ENCODE results near the gene ZNF316. TPM values are rescaled to one million over a fixed set of nuclear protein-coding genes. Genes with fewer than 3 reads are reported as not detected.

Gene ZNF316
- total and polyA plus RNA-seq, 12 donors: 7.6 to 20.8 (median 14.0) TPM

DNA sequence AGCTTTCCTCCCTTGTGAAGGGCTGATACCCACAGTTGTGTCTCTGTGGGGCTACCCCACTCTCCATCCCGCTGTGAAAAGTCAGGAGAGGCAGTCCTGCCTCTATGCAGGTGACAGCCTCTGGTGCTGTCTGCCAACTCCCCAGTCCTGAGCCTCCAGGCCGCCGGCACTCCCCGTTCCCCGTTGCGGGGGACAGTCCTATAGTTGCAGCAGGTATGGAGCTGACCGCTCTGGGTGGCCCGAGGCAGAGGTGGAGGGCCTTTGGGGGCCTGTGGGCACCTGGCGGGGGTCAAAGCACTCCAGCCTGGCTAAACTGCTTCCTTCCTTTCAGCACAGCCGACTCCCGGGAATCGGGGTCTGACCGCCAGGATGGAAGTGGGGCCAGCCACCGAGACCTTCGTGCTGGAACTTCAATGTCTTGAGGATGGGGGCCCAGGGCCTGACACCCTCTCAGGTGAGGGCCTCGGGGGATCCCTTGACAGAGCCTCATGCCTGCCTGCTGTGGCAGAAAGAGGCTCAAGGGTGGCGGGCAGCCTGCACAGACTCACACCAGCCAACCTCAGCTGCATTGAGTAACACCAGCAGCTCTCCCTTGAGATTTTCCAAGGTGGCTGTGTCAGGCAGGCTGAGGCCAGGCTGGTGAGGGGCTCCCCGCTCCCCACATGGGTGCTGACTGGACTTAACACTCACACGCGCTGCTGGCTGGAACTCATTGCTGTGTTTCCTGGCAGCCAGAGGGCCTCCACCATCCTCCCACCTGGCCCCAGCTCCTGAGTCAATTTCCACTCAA is 20.1 kb upstream of the ZNF316 start:
- peaks cover 0 to 33% (median 0%) of the 10 kb centered on the region in 7 donors for H3K27me3 ChIP-seq
- TF ChIP-seq, protein P1, sequence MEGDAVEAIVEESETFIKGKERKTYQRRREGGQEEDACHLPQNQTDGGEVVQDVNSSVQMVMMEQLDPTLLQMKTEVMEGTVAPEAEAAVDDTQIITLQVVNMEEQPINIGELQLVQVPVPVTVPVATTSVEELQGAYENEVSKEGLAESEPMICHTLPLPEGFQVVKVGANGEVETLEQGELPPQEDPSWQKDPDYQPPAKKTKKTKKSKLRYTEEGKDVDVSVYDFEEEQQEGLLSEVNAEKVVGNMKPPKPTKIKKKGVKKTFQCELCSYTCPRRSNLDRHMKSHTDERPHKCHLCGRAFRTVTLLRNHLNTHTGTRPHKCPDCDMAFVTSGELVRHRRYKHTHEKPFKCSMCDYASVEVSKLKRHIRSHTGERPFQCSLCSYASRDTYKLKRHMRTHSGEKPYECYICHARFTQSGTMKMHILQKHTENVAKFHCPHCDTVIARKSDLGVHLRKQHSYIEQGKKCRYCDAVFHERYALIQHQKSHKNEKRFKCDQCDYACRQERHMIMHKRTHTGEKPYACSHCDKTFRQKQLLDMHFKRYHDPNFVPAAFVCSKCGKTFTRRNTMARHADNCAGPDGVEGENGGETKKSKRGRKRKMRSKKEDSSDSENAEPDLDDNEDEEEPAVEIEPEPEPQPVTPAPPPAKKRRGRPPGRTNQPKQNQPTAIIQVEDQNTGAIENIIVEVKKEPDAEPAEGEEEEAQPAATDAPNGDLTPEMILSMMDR (IDR thresholded peaks at IDR 0.05): no peak
- H3K4me1 ChIP-seq: peaks cover 0 to 16% (median 12%) of the 10 kb centered on the region in 9 donors
- 88 to 90% methylated on average over 20 of the region's 20 CpGs for WGBS, 2 donors
- no peak overlapping the region for H3K27ac ChIP-seq
- no peaks in the 10 kb centered on the region for H3K9me3 ChIP-seq
- ATAC-seq: no peak
- intact Hi-C loops (cut with DNase I): no loop called here
- no peak for DNase-seq
- no peak overlapping the region for H3K4me3 ChIP-seq
- H3K36me3 ChIP-seq: peaks cover 0 to 38% (median 7%) of the 10 kb centered on the region in 9 donors

DNA sequence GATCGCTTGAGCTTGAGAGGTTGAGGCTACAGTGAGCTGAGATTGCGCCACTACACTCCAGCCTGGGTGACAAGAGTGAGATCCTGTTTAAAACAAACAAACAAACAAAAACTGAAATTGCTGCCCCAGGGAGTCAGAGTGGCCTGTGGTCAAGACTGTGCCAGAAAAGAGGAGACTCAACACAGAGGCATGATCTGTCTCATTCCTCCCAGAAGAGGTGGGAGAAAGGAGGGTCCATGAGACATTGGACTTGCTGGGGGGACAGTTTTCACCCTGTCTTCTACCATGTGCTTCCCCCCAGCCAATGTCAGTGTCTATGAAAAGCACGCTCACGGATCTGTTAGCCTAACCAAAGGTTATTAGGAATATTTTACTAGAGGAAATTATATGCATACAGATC is 18.5 kb upstream of the ZNF316 start:
- Histone ChIP-seq H3K27ac (no peak overlapping the region), H3K4me3 (no peak overlapping the region), H3K36me3 (peaks cover 0 to 51% (median 8%) of the 10 kb centered on the region in 9 donors), H3K27me3 (peaks cover 0 to 30% (median 0%) of the 10 kb centered on the region in 7 donors), H3K4me1 (peaks cover 0 to 16% (median 12%) of the 10 kb centered on the region in 9 donors), H3K9me3 (no peaks in the 10 kb centered on the region)
- ATAC-seq (no peak), DNase-seq (no peak)
- WGBS, 2 donors: 73 to 84% methylated on average over 4 of the region's 4 CpGs
- intact Hi-C loops (cut with DNase I): no loop called here
- TF ChIP-seq, protein P1 (IDR thresholded peaks at IDR 0.05): no peak

- WGBS, 2 donors: 89 to 91% methylated on average over 3 of the region's 3 CpGs
- intact Hi-C loops (cut with DNase I): no loop called here
- H3K27me3 ChIP-seq: peaks cover 0 to 17% (median 0%) of the 10 kb centered on the region in 7 donors
- TF ChIP-seq, protein P1 (IDR thresholded peaks at IDR 0.05): no peak
- H3K27ac ChIP-seq: no peak overlapping the region
- H3K4me3 ChIP-seq: no peak overlapping the region
- ATAC-seq (no peak), DNase-seq (no peak)
- peaks cover 0 to 61% (median 8%) of the 10 kb centered on the region in 9 donors for H3K36me3 ChIP-seq
- no peaks in the 10 kb centered on the region for H3K9me3 ChIP-seq
- H3K4me1 ChIP-seq: peaks cover 0 to 13% (median 11%) of the 10 kb centered on the region in 9 donors
Measured at GRCh38 chr7:6619961-6620360, 17.2 kb upstream of the ZNF316 start.

GRCh38 chr7:6621195-6622133 is 15.7 kb upstream of the ZNF316 start:
- no peak overlapping the region for H3K27ac ChIP-seq
- no peaks in the 10 kb centered on the region for H3K9me3 ChIP-seq
- WGBS, 2 donors: 92 to 94% methylated on average over 20 of the region's 20 CpGs
- H3K27me3 ChIP-seq: peaks cover 0 to 6% (median 0%) of the 10 kb centered on the region in 7 donors
- peaks cover 0 to 5% (median 3%) of the 10 kb centered on the region in 9 donors for H3K4me1 ChIP-seq
- H3K36me3 ChIP-seq: peaks cover 0 to 66% (median 8%) of the 10 kb centered on the region in 9 donors
- H3K4me3 ChIP-seq: no peak overlapping the region
- TF ChIP-seq, protein P1 (IDR thresholded peaks at IDR 0.05): no peak
- intact Hi-C loops (cut with DNase I): no loop called here
- ATAC-seq (no peak), DNase-seq (no peak)
